Mesendoderm (in vitro differentiated cells): ENCODE results near the gene PSME3.
A peak's percentile ranks its signal among the peaks of the same experiment; 100 is the strongest.

Experiments
- DNase-seq: peaks from one replicate; pipeline ENCODE4 v3.0.0; 2013
- H2AK5ac ChIP-seq: 2 replicates; pipeline ENCODE4 v1.6.1; 2013; ENCODE audit warnings: low read length, inconsistent platforms
- H2BK120ac ChIP-seq: 2 replicates; pipeline ENCODE4 v1.6.1; 2013; ENCODE audit warnings: low read depth, mild to moderate bottlenecking, low read length, moderate library complexity, mixed read lengths
- H2BK15ac ChIP-seq: replicated peaks from 2 replicates; pipeline ENCODE4 v1.6.1; 2013; ENCODE audit warnings: low read depth, mild to moderate bottlenecking, moderate library complexity
- H2BK5ac ChIP-seq: 2 replicates; pipeline ENCODE4 v1.6.1; 2013; ENCODE audit warnings: low read length, inconsistent platforms
- H3K18ac ChIP-seq: 2 replicates; pipeline ENCODE4 v1.6.1; 2013; ENCODE audit warnings: mild to moderate bottlenecking, low read length, mixed read lengths
- H3K23ac ChIP-seq: one replicate; pipeline ENCODE4 v1.6.1; 2013; ENCODE audit warnings: low read length
- H3K27ac ChIP-seq: 2 replicates; pipeline ENCODE4 v1.5.1; 2013; ENCODE audit warnings: low read depth, mild to moderate bottlenecking, inconsistent platforms, low read length, moderate library complexity
- H3K27me3 ChIP-seq: 2 replicates; pipeline ENCODE4 v1.6.1; 2013; ENCODE audit warnings: low read length, control low read depth, mild to moderate bottlenecking, inconsistent platforms; ENCODE audit not compliant: insufficient read depth, poor library complexity
- H3K36me3 ChIP-seq: 2 replicates; pipeline ENCODE4 v1.6.1; 2013; ENCODE audit warnings: low read length, inconsistent platforms; ENCODE audit not compliant: control insufficient read depth, insufficient read depth
- H3K4ac ChIP-seq: one replicate; pipeline ENCODE4 v1.6.1; 2013; ENCODE audit warnings: low read depth, mild to moderate bottlenecking, low read length, moderate library complexity
- H3K4me1 ChIP-seq: 2 replicates; pipeline ENCODE4 v1.6.1; 2013; ENCODE audit warnings: low read depth, low read length, inconsistent platforms; ENCODE audit not compliant: control insufficient read depth
- H3K4me2 ChIP-seq: 2 replicates; pipeline ENCODE4 v1.6.1; 2013; ENCODE audit warnings: low read length
- H3K4me3 ChIP-seq: 2 replicates; pipeline ENCODE4 v1.5.1; 2013; ENCODE audit warnings: mild to moderate bottlenecking, low read length
- H3K56ac ChIP-seq: one replicate; pipeline ENCODE4 v1.6.1; 2013; ENCODE audit warnings: low read length
- H3K79me1 ChIP-seq: 2 replicates; pipeline ENCODE4 v1.6.1; 2013; ENCODE audit warnings: low read length, inconsistent platforms
- H3K79me2 ChIP-seq: 2 replicates; pipeline ENCODE4 v1.6.1; 2013; ENCODE audit warnings: mild to moderate bottlenecking, low read length; ENCODE audit not compliant: control insufficient read depth, insufficient read depth
- H3K9ac ChIP-seq: 2 replicates; pipeline ENCODE4 v1.6.1; 2013; ENCODE audit warnings: low read length, inconsistent platforms
- H4K5ac ChIP-seq: one replicate; pipeline ENCODE4 v1.6.1; 2013; ENCODE audit warnings: low read length
- H4K8ac ChIP-seq: one replicate; pipeline ENCODE4 v1.6.1; 2013; ENCODE audit warnings: low read depth, mild to moderate bottlenecking, control low read depth, low read length, moderate library complexity
- WGBS: extraction: QIAGEN DNeasy Blood & Tissue Kit; methylation state at CpG from one replicate; pipeline ENCODE4 v1.1.7; 2013; ENCODE audit warnings: low lambda C conversion rate, missing lambda C conversion rate; ENCODE audit not compliant: insufficient coverage; ENCODE audit errors: extremely low coverage; 5-methylcytosine and 5-hydroxymethylcytosine counted together

PSME3 gene

DNA sequence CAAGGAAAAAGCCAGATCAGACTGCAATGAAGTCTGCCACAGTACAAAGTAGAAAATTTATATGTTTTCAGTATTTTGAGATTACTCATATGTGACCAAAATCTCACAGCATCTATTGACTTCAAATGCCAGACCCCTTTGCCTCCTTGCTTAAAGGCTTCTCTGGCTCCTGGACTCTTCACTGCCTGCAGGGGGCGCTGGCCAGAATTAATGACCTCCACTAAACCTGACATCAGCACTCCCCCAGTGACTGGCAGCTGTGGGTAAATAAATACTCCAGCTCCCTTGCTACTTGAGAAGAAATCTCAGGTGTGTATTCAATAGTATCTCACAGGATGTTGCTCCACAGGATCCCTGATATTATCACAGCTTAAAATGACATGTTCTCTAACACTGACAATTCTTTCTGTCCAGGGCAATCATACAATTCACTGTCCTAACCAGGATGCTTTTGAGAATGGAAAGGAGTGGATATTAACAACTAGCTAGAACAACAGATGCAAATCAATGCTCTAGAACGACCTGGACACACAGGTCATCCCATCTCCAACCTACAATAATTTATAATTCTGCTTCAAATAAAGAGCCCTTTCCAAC is 13.2 kb upstream of the PSME3 start:
- Histone ChIP-seq H2BK15ac (no peak overlapping the region), H3K79me1 (peaks cover 6% of the 10 kb centered on the region), H4K5ac (no peak overlapping the region), H3K9ac (no peak overlapping the region), H3K4me2 (no peak overlapping the region), H2BK5ac (no peak overlapping the region), H3K4me3 (no peak overlapping the region), H3K18ac (no peak overlapping the region), H3K23ac (no peak overlapping the region), H3K36me3 (peaks cover 2% of the 10 kb centered on the region), H3K4me1 (no peaks in the 10 kb centered on the region), H2AK5ac (no peak overlapping the region), H2BK120ac (no peak overlapping the region), H3K4ac (no peak overlapping the region), H3K27ac (no peak overlapping the region), H3K79me2 (peaks cover 6% of the 10 kb centered on the region), H3K27me3 (no peaks in the 10 kb centered on the region), H3K56ac (no peak overlapping the region), H4K8ac (no peak overlapping the region)
- DNase-seq, result peak; percentile 91
- no CpG with 5 or more reads among the region's 2 CpGs for WGBS

DNA sequence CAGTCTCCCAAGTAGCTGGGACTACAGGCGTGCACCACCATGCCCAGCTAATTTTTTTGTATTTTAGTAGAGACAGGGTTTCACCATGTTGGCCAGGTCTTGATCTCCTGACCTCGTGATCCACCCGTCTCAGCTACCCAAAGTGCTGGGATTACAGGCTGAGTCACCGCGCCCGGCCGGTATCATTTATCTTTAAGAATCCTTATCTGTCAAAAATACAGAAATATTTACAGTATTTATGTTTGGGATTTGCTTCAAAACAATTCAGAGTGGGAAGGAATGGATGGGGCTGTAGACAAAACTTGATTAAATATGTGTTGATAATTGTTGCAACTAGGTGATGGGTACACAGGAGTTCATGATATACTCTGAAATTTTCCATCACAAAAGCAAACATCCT is 12.0 kb upstream of the PSME3 start:
- Histone ChIP-seq H3K79me2 (peaks cover 6% of the 10 kb centered on the region), H3K56ac (no peak overlapping the region), H3K9ac (no peak overlapping the region), H2BK120ac (no peak overlapping the region), H3K36me3 (peaks cover 2% of the 10 kb centered on the region), H3K79me1 (peaks cover 6% of the 10 kb centered on the region), H2BK5ac (no peak overlapping the region), H3K27ac (no peak overlapping the region), H3K23ac (no peak overlapping the region), H3K4me1 (no peaks in the 10 kb centered on the region), H3K4ac (no peak overlapping the region), H4K5ac (no peak overlapping the region), H4K8ac (no peak overlapping the region), H3K18ac (no peak overlapping the region), H2AK5ac (no peak overlapping the region), H3K4me2 (no peak overlapping the region), H3K4me3 (no peak overlapping the region), H2BK15ac (no peak overlapping the region), H3K27me3 (no peaks in the 10 kb centered on the region)
- no CpG with 5 or more reads among the region's 7 CpGs for WGBS
- no peak for DNase-seq

DNA sequence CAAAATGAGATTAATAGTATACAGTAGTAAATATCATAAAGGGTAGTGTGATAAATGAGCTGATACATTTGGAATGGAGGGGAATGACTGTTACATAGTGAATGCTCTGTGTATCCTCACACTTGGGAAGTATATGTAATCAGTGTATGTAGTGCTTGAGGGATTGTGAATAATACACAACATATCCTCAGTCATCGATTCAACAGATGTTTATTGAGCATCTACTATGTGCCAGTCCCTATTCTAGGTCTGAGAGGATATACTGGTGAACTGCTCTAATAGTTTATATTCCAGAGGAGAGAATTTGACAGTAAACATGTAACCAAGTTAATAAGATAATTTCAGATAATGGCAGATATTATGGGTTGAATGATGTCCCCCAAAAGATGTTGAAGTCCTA is 5.7 kb upstream of the PSME3 start:
- Histone ChIP-seq H3K23ac (no peak overlapping the region), H2BK15ac (no peak overlapping the region), H3K4ac (no peak overlapping the region), H2AK5ac (no peak overlapping the region), H3K79me1 (peaks cover 6% of the 10 kb centered on the region), H3K56ac (no peak overlapping the region), H3K79me2 (peaks cover 6% of the 10 kb centered on the region), H3K27ac (no peak overlapping the region), H4K5ac (no peak overlapping the region), H3K36me3 (no peaks in the 10 kb centered on the region), H2BK5ac (no peak overlapping the region), H3K18ac (no peak overlapping the region), H3K4me1 (no peaks in the 10 kb centered on the region), H3K9ac (no peak overlapping the region), H3K4me2 (no peak overlapping the region), H4K8ac (no peak overlapping the region), H3K4me3 (no peak overlapping the region), H2BK120ac (no peak overlapping the region), H3K27me3 (no peaks in the 10 kb centered on the region)
- WGBS, result no CpG with 5 or more reads among the region's 1 CpG
- DNase-seq, result no peak

DNA sequence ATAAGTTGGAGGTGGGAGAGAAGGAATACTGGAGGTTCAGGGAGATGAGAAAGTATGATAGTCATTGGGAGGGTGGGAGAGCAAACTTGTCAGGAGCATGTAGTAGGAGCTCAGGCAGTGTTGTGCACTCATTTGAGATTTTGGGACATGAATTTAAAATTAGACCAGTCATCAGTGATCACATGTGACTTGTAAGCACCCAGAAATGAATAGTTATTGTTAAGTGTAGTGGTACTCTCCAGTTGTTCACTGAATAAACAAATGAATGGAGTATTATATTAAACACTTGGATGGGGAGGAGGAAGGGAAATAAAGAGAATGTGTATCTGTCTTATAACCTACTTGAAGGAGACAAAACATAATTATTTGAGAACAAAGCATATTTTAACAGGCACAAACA is 2.2 kb upstream of the PSME3 start:
- no peaks in the 10 kb centered on the region for H3K27me3 ChIP-seq
- no peak overlapping the region for H2AK5ac ChIP-seq
- H2BK5ac ChIP-seq, result no peak overlapping the region
- H4K8ac ChIP-seq, result no peak overlapping the region
- no peaks in the 10 kb centered on the region for H3K36me3 ChIP-seq
- DNase-seq, result no peak
- no peak overlapping the region for H3K9ac ChIP-seq
- H3K18ac ChIP-seq, result no peak overlapping the region
- H3K56ac ChIP-seq, result no peak overlapping the region
- H3K79me1 ChIP-seq, result peaks cover 8% of the 10 kb centered on the region
- H3K4me2 ChIP-seq, result no peak overlapping the region
- no peak overlapping the region for H4K5ac ChIP-seq
- no peaks in the 10 kb centered on the region for H3K4me1 ChIP-seq
- peaks cover 17% of the 10 kb centered on the region for H3K79me2 ChIP-seq
- no peak overlapping the region for H3K4ac ChIP-seq
- no peak overlapping the region for H2BK120ac ChIP-seq
- no peak overlapping the region for H3K4me3 ChIP-seq
- H3K27ac ChIP-seq, result no peak overlapping the region
- H2BK15ac ChIP-seq, result no peak overlapping the region
- no peak overlapping the region for H3K23ac ChIP-seq

DNA sequence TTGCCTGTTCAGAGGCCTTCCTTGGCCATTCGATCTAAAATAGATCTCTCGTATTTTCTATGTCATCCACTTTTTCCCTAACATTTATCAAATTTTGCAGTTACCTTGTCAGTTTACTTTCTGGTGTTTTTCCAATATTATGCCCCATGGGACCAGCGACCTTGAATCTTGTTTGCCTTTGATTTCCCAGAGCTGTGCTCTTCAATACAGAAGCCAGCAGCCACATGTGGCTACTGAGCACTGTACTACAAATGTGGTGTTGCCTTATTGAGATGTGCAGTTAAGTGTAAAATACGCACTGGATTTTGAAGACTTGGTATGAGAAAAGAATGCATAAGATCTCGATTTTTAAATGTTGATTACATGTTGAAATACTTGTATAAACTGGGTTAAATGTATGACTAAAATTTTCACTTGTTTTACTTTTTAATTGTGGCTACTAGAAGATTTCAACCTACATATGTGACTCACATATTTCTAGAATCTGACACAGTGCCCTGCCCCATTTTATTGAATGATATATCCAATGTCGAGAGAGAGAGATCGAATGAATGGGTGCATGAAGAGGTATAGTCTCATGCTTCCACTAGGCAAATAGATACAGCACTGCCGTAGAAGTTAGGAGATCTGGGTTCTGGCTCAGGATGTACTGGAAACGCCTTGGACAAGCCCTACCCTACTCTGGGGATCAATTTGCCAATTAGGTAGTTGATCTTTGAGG is 824 bp upstream of the PSME3 start:
- peak overlapping the region; percentile 63 for H4K5ac ChIP-seq
- H3K4ac ChIP-seq, result peak overlapping the region; percentile 66
- H2BK120ac ChIP-seq, result no peak overlapping the region
- peaks cover 2% of the 10 kb centered on the region for H3K36me3 ChIP-seq
- H3K79me2 ChIP-seq, result peaks cover 18% of the 10 kb centered on the region
- no CpG with 5 or more reads among the region's 9 CpGs for WGBS
- no peak overlapping the region for H3K23ac ChIP-seq
- no peak overlapping the region for H2BK15ac ChIP-seq
- H3K79me1 ChIP-seq, result peaks cover 8% of the 10 kb centered on the region
- H3K4me2 ChIP-seq, result peak overlapping the region; percentile 83
- no peak overlapping the region for H2AK5ac ChIP-seq
- no peak for DNase-seq
- no peaks in the 10 kb centered on the region for H3K27me3 ChIP-seq
- H4K8ac ChIP-seq, result peak overlapping the region; percentile 100
- H2BK5ac ChIP-seq, result peak overlapping the region; percentile 62
- H3K9ac ChIP-seq, result peak overlapping the region; percentile 93
- H3K27ac ChIP-seq, result no peak overlapping the region
- peak overlapping the region; percentile 97 for H3K56ac ChIP-seq
- H3K4me1 ChIP-seq, result no peaks in the 10 kb centered on the region
- H3K18ac ChIP-seq, result peak overlapping the region; percentile 10
- H3K4me3 ChIP-seq, result peak overlapping the region; percentile 89
